ENCODE results near the gene IFI44.

The IFI44 gene, protein sequence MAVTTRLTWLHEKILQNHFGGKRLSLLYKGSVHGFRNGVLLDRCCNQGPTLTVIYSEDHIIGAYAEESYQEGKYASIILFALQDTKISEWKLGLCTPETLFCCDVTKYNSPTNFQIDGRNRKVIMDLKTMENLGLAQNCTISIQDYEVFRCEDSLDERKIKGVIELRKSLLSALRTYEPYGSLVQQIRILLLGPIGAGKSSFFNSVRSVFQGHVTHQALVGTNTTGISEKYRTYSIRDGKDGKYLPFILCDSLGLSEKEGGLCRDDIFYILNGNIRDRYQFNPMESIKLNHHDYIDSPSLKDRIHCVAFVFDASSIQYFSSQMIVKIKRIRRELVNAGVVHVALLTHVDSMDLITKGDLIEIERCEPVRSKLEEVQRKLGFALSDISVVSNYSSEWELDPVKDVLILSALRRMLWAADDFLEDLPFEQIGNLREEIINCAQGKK

DNA sequence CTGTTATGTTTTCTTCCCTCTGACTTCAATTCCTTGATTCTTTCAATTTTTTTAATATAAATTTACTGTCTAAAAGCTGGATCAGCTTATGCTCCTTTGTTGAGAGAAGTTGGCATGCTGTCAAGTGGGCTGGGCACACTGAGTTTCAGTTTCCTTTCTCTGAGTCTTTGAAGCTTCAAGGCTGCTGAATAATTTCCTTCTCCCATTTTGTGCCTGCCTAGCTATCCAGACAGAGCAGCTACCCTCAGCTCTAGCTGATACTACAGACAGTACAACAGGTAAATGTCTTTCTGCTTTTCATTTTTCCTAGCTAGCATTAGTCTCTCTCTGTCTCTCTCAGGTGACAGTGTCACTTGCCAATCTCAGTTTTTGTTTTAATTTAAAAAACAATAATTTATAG is at the start of gene IFI44:
Gene IFI44, plus strand, starts transcription at position 204 of the 400 bp plus-strand sequence. CDS start 365 bp downstream, outside the sequence.
- DNase-seq: peak; percentile 53 to 77

DNA sequence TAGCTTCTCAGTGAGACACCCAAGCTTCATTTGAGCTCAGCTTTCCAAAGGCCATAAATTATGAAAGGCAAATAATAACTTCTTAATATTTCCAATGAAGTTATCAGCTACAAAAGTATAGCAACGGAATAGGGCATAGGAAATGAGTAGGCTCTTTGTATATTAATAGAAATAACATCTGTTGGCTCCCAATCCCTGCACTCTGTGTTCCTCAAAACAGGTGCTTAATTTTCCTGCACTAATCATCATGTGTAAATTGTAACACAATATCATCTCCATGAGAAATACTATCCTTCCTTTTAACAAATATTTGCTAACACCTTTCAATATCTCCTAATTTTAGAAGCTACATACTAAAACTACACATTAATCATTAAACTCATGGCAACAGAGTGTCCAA is 48.6 kb upstream of the IFI44 start:
- no peak for DNase-seq

DNA sequence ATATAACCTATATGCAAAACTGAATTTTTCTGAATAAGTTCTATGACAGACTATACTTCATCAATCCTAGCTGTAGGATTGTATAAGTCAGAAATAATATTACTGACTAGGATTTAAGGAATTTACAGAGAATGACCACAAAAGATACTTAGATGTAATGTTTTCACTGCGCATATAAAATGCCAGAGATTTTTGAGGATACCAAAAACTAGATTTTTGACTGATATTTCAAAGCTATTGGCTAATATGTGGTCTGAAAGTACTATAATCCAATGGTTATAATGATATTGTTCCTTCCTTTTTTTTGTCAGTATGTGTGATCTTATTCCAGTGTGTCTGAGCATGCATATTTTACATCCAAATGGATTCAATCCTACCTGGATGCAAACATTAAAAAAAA is 46.4 kb upstream of the IFI44 start:
- DNase-seq: no peak

DNA sequence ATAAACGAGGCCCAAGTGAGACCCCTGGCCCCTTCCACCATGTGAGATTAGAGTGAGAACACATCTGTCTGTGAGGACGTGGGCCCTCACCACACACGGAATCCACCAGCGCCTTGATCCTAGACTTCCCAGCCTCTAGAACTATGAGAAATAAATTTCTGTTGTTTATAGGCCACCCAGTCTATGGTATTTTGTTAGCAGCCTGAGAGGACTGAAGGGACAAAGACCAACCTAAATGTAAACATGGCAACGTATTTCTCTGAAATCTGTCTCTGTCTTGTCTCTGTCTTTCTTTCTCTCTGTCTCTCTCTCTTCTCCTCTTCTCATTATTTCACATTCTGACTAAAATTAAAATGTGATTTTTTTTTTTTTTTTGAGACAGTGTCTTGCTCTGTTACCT is 45.0 kb upstream of the IFI44 start:
- DNase-seq: no peak

DNA sequence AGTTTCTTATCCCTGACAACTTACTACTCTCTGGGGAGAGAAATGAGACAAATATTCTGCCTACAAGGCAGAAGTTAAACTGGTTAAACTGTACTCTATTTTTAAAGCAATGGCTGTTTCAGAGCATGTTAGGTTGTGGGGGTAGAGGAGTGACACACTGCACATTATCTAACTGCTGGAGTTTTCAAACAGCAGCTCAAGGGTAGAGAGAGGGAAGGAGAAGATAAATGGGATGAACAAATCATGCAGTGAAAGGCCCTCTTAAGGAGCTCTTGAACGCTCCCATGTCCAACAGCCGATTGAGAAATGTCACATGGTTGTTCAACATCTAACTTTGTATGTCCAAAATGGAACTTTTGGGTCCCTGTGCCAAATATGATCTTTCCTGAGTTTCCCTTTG is 43.4 kb upstream of the IFI44 start:
- DNase-seq: no peak

DNA sequence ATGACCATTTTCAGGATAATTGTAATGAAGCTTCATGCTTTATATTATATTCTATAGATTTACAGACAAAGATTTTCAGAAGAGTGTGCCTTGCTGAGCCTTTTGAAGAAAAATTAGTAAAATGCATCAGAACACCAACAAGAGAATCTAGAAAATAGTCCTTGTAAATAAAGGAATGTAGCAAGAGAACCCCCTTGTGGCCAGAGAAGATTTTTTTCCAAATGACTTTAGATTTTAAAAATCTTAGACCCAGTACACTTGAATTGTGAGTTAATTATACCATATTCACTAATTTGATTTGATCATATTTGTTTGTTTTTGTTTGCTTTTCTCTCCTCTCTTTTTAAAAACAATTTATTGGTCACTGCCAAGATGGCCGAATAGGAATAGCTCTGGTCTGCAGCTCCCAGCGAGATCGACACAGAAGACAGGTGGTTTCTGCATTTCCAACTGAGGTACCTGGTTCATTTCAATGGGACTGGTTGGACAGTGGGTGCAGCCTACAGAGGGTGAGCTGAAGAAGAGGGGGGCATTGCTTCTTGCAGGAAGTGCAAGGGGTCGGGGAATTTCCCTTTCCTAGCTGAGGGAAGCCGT is 42.2 kb upstream of the IFI44 start:
- DNase-seq: no peak

DNA sequence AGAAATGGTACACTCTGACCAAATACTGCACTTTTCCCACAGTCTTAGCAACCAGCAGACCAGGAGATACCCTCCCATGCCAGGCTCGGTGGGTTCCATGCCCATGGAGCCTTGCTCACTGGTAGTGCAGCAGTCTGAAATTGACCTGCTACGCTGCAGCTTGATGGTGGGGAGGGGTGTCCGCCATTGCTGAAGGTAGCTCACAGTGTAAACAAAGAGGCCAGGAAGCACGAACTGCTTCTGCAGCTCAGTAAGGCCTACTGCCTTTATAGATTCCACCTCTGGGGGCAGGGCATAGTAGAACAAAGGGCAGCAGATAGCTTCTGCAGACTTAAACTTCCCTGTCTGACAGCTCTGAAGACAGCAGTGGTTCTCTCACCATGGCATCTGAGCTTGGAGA is 41.7 kb upstream of the IFI44 start:
- no peak for DNase-seq

DNA sequence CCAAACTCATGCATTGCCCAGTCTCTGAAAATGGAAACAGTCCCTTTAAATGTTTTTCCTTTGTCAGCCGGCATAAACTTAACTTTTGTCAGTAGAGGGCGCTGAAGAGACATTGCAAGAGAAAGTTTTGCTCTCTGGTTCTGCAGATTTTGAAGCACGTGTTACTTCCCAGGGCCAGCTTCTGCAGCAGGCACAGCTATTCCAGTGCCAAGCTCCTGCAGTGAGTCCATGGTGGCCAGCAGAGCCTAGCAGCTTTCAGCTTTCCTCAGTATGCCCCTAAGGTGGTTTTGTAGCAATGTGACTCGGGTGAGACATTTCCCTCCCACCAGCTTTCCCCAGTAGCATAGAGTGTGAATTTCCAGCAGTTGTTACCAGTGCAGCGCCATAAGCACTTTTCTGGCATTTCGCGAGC is 32.0 kb upstream of the IFI44 start:
- peak in 1 of 2 experiments; percentile 45 for DNase-seq

DNA sequence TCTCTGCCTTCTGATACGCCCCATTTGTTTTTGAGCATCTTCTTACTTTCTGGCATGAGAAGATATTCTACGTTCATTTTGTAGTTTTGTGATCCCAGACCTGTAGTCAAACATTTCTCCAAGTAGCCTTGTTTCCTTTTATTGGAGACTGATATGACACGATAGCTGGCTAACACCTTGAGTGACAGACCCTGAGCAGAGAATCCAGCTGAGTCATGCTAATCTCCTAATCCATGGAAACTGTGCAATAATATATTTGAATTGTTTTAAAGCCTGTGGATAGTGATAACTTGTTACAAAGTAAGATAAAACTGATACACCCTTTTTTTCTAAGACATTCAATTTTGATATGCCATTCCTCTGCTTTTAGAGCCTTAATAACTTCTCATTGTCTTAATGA is 30.6 kb upstream of the IFI44 start:
- DNase-seq: no peak

DNA sequence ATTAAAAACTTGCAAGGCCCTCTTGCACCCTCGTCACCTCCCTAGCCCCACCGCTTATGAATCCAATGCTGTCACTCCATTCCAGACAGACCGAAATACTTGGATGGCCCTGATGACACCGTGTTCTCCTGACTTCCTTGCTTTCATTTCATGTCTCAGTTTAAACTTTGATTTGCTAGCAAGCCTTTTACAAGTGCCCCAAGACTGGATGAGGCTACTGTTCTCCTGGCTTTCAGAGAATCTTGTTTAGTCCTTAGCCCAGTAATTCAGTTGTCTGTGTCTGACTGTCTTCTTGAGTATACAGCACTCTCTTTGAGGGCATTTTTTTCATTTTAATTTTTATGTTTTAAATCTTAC is 30.2 kb upstream of the IFI44 start:
- no peak for DNase-seq

DNA sequence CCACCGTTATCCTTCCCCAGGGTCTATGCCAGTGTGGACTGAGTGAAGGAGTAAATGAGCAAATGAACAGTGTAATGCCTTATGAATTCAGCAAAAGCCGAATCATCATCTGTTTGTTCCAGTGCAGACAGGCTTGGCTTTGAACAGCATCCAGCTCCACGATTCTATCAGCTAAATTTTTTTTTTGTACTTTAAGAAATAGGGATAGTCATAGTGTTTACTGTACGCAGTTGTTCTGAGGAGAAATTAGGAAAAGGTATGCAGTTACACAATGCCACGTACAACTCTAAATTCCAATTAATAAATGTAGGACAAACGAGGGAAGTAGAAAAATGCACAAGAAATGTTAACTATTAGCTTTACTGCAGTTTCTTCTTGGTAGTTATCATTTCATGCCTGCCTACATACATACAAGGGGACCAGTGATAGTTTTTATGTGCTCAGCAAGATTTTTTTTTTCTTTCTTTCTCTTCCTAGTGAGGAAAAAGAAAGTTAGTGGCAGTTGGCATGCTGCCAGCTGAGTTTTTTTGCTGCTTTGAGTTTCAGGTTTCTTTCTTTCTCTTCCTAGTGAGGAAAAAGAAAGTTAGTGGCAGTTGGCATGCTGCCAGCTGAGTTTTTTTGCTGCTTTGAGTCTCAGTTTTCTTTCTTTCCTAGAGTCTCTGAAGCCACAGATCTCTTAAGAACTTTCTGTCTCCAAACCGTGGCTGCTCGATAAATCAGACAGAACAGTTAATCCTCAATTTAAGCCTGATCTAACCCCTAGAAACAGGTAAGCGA is 29.6 kb upstream of the IFI44 start, which contains the start of gene IFI44L:
Gene IFI44L, plus strand, starts transcription at position 646 of the 777 bp plus-strand sequence. CDS start 7,468 bp downstream, outside the sequence.
- DNase-seq: peak; percentile 59 to 82

DNA sequence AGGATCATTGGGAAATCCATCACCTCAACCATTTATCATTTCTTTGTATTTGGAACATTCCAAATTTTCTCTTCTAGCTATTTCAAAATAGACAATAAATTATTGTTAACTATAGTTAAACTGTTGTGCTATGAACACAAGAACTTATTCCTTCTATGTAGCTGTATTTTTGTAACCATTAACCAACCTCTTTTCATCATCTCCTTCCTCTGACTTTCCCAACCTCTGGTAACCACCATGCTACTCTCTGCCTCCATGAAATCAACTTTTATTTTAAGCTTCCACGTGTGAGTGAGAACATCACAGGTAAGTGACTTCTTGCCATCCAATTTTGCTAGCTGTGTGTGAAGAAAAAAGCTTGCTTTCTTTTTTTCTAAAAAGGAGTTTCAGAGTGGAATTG is 29.0 kb upstream of the IFI44 start:
- DNase-seq: no peak

DNA sequence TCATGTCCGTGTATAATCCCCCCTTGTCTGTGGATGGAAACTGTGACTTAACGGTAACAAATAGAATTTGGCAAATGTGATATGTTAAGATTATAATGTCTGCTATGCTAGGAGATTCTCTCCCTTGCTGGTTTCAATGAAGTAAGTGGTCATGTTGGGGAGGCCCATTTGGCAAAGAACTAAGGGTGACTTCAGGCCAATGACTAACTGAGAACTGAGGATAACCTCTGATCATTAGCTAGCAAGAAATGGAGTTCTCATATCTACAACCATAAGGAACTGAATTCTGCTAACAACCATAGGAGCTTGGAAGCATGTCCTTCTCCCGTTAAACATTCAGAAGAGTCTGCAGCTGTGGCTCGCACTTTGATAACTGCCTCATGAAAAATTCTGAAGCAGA is 27.1 kb upstream of the IFI44 start:
- no peak for DNase-seq

DNA sequence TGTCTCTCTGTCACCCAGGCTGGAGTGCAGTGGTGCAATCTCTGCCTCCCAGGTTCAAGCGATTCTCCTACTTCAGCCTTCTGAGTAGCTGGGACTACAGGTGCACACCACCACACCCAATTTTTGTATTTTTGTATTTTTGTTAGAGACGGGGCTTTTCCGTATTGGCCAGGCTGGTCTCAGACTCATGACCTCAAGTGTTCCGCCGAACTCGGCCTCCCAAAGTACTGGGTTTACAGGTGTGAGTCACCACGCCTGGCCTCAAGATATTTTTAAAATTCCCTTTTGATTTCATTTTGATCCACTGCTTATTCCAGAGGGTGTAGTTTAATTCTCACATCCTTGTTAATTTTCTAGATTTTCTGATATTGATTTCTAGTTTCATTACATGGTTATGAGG is 25.6 kb upstream of the IFI44 start:
- DNase-seq: peak in 1 of 2 experiments; percentile 15

DNA sequence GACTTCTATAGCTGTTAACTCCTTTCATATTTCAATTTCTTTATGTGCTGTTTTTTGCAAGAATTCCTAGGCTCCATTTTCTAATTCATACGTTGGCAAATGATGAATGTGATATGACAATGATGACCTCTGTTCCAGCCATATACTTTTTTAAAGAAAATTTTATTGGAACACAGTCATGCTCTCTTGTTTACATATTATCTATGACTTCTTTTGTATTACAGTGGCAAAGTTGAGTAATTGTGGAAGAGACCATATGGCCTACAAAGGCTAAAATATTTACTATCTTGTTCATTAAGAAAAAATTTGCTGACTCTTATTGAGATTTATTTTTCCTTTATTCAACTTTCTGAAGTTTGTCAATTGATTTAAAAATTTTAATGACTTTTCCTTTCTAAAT is 22.3 kb upstream of the IFI44 start:
- DNase-seq: no peak

DNA sequence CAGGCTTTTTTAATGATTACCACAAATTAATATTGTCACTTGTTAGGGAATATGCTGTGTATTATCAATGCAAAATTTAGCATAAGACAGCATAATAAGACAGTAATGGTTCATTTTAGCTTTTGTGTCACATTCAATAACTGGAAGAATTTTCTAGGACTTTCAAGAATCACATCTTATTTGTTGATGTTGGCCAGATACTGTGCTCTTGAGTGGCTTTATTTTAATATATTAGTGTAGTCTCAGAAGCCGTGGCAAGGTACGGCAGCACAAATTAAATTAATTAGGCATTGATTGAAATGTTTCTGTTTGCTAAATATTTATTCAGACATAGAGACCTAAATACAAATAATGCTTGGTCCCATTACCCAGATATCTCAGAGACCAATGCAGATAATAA is 19.0 kb upstream of the IFI44 start:
- no peak for DNase-seq

DNA sequence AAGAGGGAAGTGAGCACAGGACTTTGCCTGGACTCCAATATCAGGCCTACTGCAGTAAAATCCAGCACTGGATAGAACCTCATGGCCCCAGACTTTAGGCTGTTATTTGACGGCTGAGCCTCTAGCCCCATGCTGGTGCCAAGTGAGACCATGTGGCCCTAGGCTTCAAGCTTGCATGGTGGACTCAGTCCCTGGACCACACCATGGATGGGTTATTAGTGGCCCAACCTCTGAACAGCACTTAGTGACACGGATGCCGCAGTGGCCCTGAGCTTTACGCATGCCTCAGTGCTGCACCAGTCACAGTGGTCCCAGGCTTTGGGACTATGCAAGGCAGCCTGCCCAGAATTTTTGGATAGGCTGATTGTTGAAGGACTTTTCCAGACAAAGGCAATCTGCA is 16.4 kb upstream of the IFI44 start:
- no peak for DNase-seq

DNA sequence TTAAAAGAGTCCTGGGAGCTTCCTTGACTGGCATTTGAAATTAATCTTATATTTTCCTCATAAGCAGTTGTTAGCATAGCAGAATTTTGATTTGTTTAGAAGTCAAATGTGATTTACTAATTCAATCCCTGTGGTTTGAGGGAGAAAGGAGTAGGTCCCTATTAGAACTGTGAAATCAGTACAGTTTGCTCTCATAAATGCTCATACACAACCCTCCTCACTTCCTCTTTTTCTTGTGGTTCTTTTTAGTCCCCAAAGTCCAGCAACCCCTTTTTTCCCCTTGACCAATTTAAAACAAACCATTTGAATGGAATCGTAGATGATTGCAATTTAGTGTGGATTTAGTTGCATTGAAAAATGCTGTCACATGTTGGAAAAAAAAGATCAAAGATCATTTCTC is 9.2 kb upstream of the IFI44 start:
- DNase-seq: no peak

DNA sequence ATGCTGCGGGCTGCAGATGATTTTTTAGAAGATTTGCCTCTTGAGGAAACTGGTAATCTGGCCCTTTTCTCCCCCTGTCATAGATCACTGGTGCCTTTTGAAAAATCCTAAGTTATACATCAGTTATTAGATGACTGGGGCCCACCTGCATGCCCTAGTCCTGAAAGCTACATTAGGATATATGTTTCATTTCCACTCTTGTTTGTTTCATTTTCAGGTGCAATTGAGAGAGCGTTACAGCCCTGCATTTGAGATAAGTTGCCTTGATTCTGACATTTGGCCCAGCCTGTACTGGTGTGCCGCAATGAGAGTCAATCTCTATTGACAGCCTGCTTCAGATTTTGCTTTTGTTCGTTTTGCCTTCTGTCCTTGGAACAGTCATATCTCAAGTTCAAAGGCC is 8.1 kb upstream of the IFI44 start:
- no peak for DNase-seq

DNA sequence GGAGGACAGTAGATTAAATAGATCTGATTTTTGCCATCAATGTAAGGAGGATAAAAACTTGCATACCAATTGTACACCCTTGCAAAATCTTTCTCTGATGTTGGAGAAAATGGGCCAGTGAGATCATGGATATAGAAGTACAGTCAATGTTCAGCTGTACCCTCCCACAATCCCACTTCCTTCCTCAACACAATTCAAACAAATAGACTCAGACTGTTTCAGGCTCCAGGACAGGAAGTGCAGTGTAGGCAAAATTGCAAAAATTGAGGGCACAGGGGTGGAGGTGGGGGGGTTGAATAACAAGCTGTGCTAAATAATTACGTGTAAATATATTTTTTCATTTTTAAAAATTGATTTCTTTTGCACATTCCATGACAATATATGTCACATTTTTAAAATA is 3.9 kb upstream of the IFI44 start:
- no peak for DNase-seq

DNA sequence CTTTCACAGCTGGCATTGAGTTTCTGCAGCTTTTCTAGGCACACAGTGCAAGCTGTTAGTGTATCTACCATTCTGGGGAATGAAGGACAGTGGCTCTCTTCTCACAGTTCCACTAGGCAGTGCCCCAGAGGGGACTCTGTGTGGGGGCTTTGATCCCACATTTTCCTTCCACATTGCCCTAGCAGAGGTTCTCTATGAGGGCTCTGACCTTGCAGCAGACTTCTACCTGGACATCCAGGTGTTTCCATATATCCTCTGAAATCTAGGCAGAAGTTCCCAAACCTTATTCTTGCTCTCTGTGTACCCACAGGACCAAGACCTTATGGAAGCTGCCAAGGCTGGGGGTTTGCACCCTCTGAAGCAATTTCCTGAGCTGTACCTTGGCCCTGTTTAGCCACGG is 2.4 kb upstream of the IFI44 start:
- no peak for DNase-seq

DNA sequence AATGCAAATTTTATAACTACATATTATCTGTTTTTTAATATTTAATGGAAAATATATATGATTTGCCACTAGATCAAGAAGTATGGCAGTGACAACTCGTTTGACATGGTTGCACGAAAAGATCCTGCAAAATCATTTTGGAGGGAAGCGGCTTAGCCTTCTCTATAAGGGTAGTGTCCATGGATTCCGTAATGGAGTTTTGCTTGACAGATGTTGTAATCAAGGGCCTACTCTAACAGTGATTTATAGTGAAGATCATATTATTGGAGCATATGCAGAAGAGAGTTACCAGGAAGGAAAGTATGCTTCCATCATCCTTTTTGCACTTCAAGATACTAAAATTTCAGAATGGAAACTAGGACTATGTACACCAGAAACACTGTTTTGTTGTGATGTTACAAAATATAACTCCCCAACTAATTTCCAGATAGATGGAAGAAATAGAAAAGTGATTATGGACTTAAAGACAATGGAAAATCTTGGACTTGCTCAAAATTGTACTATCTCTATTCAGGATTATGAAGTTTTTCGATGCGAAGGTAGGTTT is 556 bp downstream of the IFI44 start:
- DNase-seq: no peak

DNA sequence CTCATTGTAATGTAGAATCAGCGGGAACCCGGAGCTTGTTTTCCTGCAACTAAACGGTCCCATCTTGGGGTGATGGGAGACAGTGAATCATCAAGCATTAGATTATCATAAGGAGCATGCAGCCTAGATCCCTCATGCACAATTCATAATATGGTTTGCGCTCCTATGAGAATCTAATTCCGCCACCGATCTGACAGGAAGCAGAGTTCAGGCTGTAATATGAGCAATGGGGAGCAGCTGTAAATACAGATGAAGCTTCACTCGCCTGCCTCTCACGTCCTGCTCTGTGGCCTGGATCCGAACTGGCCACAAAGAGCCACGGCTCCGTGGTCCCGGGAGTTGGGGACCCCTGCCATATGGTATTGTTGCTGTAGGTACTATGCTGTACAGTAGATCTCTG is 1.6 kb downstream of the IFI44 start:
- DNase-seq: peak in 1 of 2 experiments; percentile 12

Measured in stimulated activated CD4-positive, alpha-beta T cell treated with anti-CD3 and anti-CD28 coated beads, Interleukin-4, amount 100 ng/mL, for 4 hours (primary cell).